HG02678 (cell line): ENCODE data around the gene TMEM238.
"Not testable (repeated sequence)": the region's sequence is repeated elsewhere in the genome, so short reads cannot be mapped to it uniquely, and the experiment has no call there.

Experiments used
- ATAC-seq: cut with Tn5 transposase; IDR thresholded peaks from one replicate; pipeline ENCODE4 v1.9.1; 2021; ENCODE audit warnings: mild to moderate bottlenecking, moderate library complexity; ENCODE audit not compliant: unreplicated experiment

TMEM238 gene, protein sequence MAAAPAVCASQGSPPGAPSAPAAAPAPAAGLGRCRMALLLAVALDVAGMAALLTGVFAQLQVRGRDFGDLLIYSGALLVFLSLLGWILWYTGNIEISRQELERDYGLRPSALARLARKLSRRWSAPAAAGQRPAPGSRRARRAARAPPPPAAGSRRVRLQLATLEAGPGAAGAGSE

DNA sequence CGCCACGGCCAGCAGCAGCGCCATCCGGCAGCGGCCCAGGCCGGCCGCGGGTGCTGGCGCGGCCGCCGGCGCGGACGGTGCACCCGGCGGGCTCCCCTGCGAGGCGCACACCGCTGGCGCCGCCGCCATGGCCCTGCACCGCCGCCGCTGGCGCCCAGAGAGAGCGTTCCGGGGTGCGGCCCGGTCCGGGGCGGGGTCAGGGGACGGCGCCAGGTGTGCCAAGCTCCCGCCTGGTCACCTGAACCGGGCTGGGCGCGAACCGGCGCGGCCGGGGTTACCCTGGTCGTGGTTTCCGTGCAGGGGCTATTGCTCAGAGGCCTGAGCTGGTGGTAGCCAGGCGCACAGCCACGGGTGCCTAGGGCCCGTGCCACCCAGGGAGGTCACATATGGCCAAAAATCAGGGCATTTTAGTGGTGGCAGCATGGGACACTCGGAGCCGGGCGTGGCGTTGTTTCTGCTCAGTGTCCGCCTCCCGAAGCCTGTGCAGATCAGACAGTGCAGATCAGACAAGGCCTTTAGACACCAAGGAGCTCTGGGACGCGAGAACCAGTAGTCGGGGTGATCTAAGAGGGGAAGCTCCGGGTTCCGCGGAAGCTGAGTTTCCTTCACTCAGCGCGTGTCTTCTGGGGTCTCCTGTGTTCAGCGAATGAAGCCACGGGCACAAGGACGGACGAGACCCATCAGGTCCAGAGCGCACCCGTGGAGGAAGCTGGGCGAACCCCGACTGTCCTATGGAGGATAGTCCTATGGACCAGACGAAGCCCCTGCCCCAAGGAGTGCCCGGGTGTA is at the start of gene TMEM238:
TMEM238 (minus strand) TSS at position 162 of the 789 bp plus-strand sequence; CDS start at position 129, 33 bp downstream.
- ATAC-seq: no peak

DNA sequence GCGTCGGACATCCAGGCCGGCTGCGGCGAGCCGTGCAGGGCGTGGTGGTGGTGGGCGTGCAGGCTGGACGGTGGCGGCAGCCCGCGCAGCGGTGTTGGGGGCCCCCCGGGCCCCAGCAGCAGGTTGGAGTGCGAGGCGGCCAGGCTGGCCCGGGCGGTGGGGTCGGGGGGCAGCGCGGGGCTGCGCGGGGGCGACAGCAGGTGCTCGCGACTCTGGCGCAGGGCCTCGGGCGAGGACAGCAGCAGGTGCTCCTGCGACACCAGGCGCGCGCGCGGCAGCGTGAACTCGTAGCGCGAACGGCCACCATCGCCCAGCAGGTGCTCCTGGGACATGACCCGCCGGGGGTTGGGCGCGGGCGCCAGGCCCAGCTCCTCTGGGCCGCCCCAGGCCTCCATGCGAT is 49.2 kb upstream of the TMEM238 start:
- no peak for ATAC-seq

DNA sequence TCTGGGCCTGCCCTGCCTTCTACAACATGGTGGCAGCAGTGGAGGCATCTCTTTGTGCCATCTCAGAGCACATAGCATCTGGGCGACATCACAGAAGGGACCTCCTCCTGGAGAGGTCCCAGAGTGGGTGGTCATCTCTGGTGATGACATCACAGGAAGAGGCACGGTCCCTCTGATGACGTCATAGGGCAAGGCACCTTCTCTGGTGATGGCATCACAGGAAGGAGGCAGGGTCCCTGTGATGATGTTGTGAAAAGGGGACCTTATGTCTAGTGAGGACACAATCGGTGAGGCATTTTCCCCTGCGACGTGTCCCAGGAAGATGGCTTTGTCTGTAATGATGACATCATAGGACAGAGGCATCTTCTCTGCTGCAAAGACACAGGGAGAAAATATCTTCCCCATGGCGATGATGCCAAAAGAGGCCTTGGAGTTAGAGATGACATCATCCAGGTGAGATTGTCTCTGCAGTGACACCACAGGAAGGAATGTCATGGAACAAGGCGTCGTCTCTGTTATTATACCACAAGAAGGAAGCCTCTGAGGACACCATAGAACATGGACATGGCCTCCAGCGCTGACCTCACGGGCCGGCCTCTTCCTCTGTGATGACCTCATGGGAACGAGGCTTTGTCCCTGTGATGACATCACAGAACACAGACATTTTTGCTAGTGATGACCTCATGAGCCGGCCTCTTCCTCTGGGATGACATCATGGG is 48.3 kb upstream of the TMEM238 start:
- no peak for ATAC-seq

DNA sequence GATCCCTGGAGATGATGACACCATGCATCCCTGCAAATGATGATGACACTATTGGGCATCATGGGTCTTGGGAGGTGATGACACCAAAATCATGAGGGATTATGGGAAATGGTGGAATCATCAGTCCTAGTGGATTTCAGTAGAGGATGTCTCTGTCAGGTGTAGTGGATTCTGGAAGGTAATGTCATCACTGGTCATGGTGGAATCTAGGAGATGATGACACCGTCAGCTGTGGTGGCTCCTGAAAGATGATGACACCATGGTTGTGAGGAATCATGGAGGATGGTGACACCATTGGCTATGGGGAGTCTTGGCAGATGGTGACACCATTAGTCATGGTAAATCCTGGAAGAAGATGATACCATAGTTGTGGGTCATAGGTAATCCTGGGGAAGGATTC is 47.1 kb upstream of the TMEM238 start:
- ATAC-seq: no peak

DNA sequence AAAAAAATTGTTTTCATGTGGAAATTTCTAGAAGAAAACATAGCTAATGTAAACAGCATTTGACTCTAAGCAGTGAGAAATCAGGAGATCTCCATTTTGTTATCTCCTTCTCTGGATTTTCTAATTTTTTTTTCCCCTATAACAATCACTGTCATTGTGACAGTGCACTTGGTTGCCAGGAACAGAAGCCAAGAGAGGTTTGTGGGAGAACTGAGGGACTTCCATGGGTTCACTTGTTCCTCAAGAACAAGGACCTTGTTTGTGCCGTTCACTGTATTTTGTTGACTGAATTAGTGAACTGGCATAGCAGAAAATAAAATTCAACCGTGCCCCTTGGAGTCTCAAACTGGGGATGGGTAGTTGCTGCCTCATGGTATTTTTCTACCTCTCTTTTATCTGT is 42.0 kb upstream of the TMEM238 start:
- no peak for ATAC-seq

DNA sequence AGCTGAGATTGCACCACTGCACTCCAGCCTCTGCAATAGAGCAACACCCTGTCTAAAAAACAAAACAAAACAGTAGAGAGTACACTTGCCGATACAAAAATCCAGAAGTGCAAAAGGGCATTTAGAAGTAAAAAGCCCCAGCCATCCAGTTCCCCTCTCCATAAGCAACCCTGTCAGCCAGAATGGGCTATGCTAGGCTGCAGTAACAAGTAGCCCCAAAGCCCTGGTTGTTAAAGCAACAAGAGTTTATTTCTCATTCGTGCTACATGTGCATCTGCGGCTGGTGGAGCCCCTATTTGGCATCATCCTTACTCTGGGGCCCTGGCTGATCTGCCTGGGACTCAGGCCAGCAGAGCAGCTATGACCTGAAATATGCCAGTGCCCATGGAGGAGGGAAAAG is 40.4 kb upstream of the TMEM238 start:
- no peak for ATAC-seq

DNA sequence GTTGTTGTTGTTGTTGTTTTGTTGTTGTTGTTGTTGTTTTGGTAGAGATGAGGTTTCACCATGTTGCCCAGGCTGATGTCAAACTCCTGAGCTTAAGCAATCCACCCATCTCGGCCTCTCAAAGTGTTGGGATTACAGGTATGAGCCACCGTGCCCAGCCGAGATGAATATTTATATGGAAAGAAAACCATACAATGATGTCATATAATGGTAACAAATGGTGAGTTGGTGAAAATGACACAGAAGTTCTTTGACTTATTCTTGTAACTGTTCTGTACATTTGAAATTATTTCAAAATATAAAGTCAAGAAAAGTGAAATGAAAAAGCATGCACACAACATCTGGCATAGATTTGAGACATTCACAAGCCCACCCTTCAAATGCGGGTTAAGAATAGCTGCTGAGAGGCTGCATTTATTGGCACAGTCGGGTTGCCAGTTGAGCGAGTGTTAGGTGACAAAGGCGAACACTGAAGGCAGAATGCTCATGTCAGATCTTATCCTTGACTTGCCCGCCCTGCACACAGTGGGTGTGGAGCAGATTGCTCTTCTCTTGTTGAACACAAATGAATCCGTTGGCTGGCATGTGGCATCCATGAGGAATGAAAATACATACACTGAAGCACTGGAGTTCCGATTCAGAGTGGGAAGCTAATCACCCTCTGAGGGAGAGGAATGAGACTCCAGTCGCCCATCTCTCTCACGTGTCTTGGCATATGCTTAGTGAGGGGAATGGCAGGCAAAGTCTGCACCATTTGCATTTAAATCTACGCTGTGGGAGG is 39.3 kb upstream of the TMEM238 start:
- no peak for ATAC-seq

DNA sequence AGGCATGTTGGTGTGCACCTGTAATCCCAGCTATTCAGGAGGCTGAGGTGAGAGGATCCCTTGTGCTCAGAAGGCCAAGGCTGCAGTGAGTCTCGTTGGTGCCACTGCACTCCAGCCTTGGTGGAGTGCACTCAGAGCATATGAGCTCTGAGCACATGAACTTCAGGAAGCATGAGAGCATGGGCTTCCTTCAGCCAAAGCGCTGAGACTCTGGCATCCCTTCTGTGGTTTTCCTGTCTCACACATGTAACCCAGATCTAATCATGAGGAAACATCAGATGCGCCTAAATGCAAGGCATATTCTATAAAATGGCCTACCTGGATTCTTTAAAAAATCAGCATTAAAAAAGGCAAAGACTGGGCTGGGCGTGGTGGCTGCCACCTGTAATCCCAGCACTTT is 37.2 kb upstream of the TMEM238 start:
- ATAC-seq: not testable (repeated sequence)

DNA sequence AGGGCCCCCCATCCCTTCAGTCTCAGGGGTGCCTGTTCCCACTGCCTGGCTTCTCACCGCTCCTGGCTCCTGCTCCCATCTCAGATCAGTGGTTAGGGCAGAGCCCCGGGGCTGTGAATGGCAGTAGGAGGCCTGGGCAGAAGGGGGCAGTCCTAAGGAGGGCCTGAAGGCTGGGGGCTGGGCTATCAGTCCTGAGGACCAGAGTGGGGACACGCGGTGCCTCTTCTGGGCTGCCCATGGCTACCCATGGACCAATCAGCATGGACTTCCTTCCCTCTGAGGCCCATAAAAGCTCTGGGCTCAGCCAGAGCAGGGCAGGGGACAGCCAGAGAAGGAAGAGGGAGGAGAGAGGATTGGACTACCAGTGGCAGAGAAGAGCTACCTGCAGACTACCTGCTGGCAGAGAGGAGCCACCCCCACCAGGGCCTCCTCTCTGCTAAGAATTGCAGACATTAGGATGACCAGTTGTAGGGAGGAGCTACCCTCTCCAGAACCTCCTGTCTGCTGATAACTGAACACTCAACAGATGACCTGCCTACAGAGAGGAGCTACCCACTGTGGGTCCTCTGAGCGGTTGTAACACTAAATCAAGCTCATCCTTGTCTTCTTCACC is 35.6 kb upstream of the TMEM238 start:
- ATAC-seq: no peak

DNA sequence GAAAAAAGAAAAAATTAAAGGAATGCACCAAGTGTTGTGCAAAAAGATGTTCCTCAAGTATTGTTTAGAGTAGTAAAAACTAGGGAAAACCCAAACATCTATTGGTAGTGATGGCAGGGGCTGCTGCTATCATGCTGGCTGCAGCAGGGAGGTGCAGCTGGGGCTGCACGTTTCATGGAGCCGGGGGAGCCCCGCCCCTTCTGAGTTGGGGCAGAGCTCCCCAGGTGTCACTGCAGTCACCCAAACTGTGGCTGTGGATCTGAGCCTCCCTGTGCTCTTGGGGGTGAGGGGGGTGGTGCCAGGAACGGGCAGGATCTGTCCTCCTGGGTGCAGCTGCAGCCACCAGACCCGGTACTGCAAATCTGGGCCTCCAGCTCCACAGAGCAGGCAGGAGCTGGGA is 35.0 kb upstream of the TMEM238 start:
- no peak for ATAC-seq

DNA sequence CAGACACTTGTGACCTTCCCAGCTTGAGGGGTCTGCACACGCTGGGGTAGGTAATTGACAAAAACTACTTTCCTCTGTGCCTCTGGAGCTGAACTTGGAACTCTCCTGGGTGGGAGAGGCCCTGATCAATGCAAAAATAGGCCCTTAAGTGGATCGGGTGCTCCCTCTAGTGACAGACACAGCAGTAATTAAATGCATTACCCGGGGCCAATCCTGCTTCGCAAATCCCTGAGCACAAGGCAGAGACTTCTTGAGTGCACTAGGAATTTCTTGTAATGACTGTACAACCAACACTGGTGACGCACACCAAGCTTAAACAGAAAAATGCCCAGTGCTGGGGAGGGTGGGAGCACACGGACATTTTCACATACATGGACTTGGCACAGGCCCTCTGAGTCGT is 34.1 kb upstream of the TMEM238 start:
- no peak for ATAC-seq

DNA sequence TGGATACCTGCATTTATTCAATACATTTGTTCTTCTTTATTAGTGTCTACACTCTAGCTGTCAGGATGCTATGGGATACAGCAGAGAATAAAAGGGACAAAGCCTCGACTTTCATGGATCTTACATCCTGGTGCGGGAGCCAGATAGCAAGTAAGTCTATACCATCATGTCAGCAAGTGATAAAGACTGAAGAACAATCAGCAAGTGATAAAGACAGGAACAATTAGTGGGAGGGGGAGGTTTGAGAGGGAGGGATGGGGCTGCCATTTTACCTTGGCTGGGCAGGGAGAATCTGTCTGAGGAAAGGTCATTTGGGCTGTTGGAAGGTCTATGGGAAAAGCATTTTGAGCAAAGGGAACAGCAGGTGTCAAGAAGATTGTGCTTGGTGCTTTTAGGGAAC is 26.1 kb upstream of the TMEM238 start:
- ATAC-seq: no peak

DNA sequence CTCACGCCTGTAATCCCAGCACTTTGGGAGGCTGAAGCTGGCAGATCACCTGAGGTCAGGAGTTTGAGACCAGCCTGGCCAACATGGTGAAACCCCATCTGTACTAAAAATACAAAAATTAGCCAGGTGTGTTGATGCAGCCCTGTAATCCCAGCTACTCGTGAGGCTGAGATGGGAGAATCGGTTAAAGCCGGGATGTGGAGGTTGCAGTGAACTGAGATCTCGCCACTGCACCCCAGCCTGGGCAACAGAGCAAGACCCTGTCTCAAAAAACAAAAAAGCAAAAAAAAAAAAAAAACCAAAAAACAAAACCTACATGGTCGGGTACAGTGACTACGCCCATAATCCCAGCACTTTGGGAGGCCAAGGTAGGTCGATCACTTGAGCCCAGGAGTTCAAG is 25.1 kb upstream of the TMEM238 start:
- ATAC-seq: not testable (repeated sequence)

DNA sequence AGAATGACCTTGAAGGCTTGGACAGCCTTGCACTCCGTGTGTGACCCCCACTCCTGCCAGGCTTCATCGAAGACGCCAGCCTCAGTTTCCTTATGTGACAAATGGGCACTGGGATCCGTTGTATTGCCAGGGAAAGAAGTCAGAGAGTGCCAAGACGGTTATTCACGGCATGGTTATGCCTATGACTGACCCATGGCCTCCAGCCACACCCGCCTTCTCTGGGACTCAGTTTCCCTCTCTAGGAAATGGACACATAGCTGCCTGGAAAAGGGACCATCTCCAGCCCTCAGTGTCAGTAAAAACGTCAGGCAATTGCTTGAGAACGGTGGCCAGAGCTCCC is 24.4 kb upstream of the TMEM238 start:
- no peak for ATAC-seq

DNA sequence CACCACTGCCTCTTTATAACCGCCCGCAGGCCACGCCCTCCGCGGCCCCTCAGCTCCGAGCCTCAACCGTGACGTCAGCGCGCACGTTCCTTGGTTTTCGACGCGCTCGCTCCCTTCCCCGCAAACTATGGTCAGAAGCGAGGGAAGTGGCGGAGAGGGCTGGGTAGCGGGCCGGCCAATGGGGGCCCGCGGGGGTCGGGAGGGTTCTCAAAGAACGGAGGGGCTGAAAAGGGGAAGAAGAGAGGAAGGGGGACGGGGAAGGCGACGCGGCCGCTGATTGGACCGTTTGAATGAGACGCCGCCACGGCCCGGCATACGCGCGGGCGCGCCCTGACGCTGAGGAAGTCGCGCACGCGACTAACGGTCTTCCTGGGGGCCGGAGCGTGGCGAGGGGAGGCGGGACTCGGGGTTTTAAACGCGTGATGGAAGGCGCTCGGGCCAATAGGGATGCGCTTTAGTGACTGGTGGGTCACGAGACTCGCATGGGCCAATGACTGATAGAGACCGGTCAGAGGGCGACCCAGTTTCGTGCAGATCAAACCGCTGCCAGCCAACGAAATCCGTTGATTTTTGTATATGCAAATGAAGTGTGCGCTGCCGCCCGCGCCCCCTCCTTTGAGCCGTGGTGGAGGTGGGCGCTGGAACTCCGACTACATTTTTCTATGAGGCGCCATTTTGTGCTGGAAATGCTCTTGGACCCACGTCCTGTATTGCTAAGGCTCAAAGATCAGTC is 23.9 kb upstream of the TMEM238 start:
- ATAC-seq: peak; percentile 82

DNA sequence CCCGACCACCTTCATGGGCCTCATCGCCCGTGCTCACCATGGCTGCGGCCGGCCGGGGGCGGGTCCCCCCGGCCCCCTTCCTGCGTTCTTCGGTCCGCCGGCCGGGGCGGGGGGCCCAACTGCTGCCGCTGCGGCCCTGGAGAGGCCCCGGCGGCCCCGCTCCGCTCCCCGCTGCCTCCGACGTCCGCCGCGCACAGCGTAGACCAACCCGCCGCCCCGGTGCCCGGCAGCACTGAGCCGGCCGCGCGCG is 23.4 kb upstream of the TMEM238 start, which contains the start of gene UBE2S:
UBE2S (minus strand) TSS at position 239 of the 250 bp plus-strand sequence; CDS start at position 40, 199 bp downstream.
- ATAC-seq: peak; percentile 11

DNA sequence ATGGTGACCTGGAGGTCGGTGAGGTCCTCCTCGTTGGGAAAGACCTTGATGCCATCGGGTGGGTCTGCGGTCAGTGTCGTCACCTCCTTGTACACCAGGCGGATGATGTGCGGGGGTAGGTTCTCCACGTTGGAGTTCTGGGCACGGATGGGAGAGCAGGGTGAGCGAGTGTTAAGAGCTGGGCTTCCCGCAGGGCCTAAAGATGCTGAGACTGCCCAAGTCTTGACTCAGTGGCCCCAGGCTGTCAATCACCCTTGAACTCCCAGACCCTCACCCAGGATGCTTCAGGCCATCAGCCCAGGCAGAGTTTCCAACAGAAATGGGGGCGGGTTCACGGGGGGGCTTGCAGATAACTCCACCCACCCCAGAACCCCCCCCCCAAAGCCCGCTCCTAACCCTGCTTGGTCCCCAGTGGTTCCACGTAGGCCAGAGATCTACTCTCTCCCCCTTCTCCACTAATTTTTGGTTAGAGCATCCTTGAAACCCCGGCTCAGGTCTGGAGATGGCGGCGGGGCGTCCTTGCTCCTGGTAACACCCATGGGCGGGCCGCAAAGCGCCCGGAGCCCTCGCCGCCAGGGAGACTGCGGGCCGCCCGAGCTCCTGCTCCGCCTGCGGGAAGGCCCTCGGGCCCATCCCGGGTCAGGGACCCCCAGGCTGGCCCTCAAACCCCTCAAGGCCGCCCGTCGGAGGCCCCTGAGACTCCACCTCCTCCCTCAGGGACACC is 22.9 kb upstream of the TMEM238 start:
- peak; percentile 8 for ATAC-seq

DNA sequence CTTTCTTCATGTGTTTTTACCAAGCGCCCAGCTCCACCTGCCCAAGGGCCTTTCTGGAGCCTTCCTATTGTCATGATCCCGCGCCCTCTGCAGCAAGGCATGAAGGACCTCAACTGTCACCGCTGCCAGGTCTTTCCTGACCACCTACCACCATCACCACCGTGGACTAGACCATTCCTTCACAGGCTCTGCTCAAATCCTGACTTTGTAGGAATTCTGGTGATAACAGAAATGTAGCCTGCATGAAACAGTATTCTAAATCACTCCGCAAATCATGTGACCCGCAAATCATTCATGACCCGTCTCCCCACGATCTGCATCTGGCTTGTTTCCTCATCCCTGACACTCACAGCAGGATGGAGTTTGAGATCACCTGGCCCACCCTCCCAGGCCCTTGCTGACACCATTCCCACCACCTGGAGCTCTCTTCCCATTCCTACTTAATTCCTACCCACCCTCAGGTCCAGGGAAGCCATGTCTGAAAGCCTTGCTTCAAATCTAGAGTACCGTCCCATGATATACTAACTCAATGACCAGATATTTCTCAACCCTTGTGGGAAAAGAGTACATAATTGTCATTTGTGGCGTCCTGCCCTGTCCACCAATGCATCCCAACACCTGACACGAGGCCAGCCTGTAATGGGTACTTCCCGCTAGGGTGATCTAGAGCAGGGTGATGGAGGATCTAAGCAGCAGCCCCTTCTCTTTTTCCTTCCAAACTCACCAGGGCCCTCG is 22.2 kb upstream of the TMEM238 start:
- ATAC-seq: no peak

DNA sequence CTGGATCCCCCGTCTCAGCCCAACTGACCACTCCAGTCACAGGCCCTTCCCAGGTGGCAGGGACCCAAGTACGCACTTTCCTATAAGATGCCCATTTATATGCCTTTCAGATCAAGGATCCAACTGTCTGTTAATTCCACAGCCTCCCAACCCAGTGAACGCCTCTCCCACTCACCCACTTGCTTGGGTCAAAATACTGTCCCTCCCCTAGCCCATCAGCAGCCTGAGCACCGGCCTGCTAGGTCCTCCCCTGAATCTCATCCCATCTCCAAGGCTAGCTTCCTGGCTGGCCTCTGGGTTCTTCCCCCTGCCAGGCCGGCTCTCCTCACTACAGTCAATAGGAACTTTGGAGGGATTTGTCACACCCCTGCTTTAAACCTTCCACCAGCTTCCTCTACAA is 21.5 kb upstream of the TMEM238 start:
- ATAC-seq: no peak
